GM10248 (cell line): ENCODE measurements around the gene FOSL2.

Experiments used
- CTCF ChIA-PET: fragments of 300-600 bp; sonication (Branson Sonifier 250); formaldehyde crosslinking; extraction: SDS; loops from one replicate; lab custom pipeline; 2021; ENCODE audit warnings: antibody characterized with exemption; lab: Yijun Ruan, JAX
- POLR2A ChIA-PET: fragments of 350-650 bp; sonication (Branson Sonifier 250); formaldehyde crosslinking; extraction: SDS; loops from one replicate; lab custom pipeline; 2020; ENCODE audit warnings: antibody characterized with exemption; lab: Yijun Ruan, JAX
- DNase-seq: peaks from one replicate; pipeline ENCODE4 v3.0.0; 2012; ENCODE audit errors: extremely low spot score
- TF ChIP-seq, protein P1 (sequence below): IDR thresholded peaks from 2 replicates; pipeline ENCODE4 v1.5.1; 2012; ENCODE audit warnings: mild to moderate bottlenecking, low read depth; ENCODE audit errors: extremely low read depth, missing control alignments, control extremely low read depth

The FOSL2 gene

GRCh38 chr2:28381225-28382180, 11.2 kb upstream of the FOSL2 start:
- CTCF ChIA-PET: interaction anchor here (1.2 kb wide), 1 partner anchor 13 kb away, joined by 3 read pairs; no protein-coding TSS in a partner anchor
- no peak for DNase-seq
- POLR2A ChIA-PET: no interaction called here
- TF ChIP-seq, protein P1, sequence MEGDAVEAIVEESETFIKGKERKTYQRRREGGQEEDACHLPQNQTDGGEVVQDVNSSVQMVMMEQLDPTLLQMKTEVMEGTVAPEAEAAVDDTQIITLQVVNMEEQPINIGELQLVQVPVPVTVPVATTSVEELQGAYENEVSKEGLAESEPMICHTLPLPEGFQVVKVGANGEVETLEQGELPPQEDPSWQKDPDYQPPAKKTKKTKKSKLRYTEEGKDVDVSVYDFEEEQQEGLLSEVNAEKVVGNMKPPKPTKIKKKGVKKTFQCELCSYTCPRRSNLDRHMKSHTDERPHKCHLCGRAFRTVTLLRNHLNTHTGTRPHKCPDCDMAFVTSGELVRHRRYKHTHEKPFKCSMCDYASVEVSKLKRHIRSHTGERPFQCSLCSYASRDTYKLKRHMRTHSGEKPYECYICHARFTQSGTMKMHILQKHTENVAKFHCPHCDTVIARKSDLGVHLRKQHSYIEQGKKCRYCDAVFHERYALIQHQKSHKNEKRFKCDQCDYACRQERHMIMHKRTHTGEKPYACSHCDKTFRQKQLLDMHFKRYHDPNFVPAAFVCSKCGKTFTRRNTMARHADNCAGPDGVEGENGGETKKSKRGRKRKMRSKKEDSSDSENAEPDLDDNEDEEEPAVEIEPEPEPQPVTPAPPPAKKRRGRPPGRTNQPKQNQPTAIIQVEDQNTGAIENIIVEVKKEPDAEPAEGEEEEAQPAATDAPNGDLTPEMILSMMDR: no peak

DNA sequence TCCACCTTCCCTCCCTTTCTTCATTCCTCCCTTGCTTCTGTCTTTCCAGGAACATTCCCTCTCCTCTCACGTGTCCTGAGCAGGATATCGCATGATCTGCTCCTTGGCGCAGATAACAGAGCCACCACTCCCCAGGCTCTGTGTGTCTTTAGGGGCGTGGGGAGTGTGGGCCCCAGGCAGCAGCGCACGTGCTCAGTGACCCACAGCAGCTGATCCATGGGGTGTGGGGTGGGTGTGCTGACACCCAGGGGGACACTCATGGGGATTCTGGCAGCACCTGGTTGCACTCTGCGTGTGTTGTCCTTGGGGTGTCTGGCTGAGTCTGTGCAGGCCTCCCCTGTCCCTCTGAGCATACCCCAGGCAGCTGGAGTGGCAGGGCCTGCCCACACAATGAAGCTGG, 9.9 kb upstream of the FOSL2 start:
- TF ChIP-seq, protein P1: no peak
- ChIA-PET POLR2A (no interaction called here), CTCF (interaction anchor here (0.8 to 1.6 kb wide), 3 partner anchors 15 to 70 kb away, joined by 3 to 4 read pairs (median 3); no protein-coding TSS in a partner anchor)
- no peak for DNase-seq

DNA sequence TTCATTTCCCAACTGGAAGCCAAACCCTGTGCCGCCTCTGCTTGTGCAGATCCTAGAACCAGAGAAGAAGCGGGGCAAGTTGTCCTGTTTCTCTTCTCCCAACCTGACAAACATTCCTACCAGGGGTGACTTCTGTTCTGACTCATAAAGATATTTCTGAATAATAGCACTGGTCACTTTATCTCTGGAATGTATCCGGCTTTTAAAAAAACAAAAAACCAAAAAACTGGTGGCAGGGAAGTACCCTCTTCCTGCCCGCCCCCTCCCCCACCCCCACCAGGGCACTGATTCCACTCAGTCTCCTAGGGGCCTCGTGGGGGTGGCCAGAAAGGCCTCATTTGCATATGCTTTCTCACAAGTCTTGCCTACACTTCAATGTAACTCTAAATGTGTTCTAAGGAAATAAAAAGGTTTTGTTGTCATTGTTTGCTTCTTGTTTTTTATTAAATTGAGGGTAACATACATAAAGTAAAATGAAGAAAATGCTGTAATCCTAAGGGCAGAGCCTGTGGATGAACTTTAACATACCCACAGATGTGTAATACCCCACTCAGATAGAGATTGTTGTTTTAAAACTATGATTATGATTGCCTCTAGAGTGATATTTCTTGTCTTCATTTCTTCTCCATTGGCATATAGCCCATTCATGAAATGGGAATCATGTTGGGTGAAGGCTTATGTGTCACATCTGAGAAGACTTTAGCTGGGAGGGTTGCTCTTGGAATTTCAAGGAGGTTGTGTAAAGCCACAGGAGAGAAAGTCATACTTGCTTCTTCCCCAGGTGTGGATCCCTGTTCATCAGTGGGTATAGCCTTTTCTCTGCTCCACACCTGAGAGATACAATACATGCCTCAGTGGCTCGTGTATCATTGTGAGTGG, 5.3 kb upstream of the FOSL2 start:
- ChIA-PET CTCF (interaction anchor here (0.8 kb wide), 1 partner anchor 9 kb away, joined by 3 read pairs; no protein-coding TSS in a partner anchor), POLR2A (no interaction called here)
- no peak for DNase-seq
- TF ChIP-seq, protein P1: no peak

GRCh38 chr2:28389399-28390240, 3.0 kb upstream of the FOSL2 start:
- CTCF ChIA-PET: interaction anchor here (0.8 to 1.9 kb wide), 3 partner anchors 11 to 635 kb away, joined by 3 to 5 read pairs (median 3); no protein-coding TSS in a partner anchor
- no peak for DNase-seq
- TF ChIP-seq, protein P1: no peak
- POLR2A ChIA-PET: interaction anchor here (0.6 kb wide), 1 partner anchor 25 kb away, joined by 3 read pairs; no protein-coding TSS in a partner anchor

GRCh38 chr2:28390241-28390745, 2.4 kb upstream of the FOSL2 start:
- POLR2A ChIA-PET: no interaction called here
- TF ChIP-seq, protein P1: no peak
- peak; percentile 74 for DNase-seq
- CTCF ChIA-PET: interaction anchor here (1.9 kb wide), 1 partner anchor 636 kb away, joined by 5 read pairs; no protein-coding TSS in a partner anchor
